Measurements from ENCODE around the gene VPS29.
"Not testable (repeated sequence)": the region's sequence is repeated elsewhere in the genome, so short reads cannot be mapped to it uniquely, and the experiment has no call there.

VPS29 gene

DNA sequence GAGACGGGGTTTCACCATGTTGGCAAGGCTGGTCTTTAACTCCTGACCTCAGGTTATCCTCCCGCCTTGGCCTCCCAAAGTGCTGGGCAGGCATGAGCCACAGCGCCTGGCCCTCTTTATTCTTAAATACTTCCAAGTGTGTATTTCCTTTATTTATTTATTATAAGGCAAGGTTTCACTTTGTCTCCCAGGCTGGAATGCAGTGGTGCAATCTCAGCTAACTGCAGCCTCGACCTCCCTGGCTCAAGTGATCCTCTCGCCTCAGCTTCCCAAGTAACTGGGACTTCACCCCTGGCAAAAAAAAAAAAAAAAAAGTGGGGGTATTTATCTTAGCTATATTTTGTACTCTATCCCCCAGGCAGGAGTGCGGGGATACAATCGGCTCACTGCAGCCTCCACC is 26.5 kb downstream of the VPS29 start:
- Mint-ChIP-seq H3K4me1 (peaks cover 11% of the 10 kb centered on the region), H3K27me3 (no peaks in the 10 kb centered on the region), H3K27ac (no peak overlapping the region), H3K36me3 (no peaks in the 10 kb centered on the region), H3K9me3 (no peaks in the 10 kb centered on the region), H3K4me3 (no peak overlapping the region)

DNA sequence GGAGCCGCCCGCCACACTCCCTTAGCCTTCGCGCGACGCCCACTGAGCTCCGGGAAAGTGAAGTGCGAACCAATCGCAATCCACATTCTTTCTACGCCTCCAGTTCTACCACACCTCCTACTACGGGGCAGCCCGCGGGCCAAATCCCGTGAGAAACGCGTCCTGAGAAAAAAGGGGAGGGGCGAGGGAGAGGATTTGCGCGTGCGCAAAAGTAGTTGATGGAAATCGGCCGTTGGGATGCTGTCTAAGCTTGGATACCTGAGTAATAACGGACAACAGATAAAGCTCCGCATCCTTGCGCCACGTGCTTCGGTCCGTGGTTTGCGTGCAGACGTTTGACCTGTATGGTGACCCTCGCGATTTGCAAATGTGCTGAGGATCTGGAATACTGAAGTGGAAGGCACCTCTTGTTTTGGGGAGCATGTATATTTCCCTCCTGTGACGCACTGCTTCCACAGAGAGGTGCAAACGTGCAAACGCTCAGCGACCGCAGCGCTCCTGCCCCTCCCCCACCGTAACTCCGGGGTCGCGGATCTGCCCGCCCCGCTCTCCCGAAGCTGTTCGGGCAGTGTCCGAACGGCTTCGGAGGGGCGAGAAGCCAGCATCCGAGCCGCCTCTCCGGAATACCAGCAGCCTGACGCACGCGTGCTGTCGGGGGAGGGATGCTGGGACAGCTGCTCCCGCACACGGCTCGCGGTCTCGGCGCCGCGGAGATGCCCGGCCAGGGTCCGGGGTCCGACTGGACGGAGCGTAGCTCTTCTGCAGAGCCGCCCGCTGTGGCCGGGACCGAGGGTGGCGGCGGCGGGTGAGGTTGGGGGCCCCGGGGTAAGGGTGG is 33.5 kb downstream of the VPS29 start, which contains the start of the genes FAM216A and GPN3:
Gene FAM216A, plus strand, starts transcription at position 632 of the 835 bp plus-strand sequence. Its CDS starts 31 bp downstream, at position 663.
Gene GPN3, minus strand, starts transcription at position 44 of the 835 bp plus-strand sequence. CDS start 54 bp downstream, outside the sequence.
- peak within 1 kb of the TSS; percentile 99 for H3K4me3 Mint-ChIP-seq
- no peaks in the 10 kb centered on the region for H3K27me3 Mint-ChIP-seq
- peaks cover 2% of the 10 kb centered on the region for H3K36me3 Mint-ChIP-seq
- H3K27ac Mint-ChIP-seq = peak within 1 kb of the TSS; percentile 99
- H3K4me1 Mint-ChIP-seq = peaks cover 53% of the 10 kb centered on the region
- no peaks in the 10 kb centered on the region for H3K9me3 Mint-ChIP-seq

DNA sequence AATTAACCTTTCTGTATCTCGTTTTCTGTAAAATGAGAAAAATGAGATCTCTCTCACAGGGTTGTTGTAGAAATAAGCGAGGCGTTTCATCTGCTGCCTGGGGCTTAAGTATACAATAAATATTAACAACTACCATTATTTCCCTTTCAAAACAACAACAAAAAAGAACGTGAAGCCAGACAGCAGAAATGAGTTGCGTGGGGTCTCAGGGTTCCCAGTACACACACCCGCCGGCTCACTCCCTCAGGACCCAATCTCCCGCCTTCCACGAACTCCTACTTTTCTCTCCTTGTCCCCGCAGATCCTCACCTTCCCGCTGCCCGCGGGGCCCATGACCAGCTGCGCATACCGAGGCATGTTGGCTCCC is 34.1 kb downstream of the VPS29 start:
- peaks cover 2% of the 10 kb centered on the region for H3K36me3 Mint-ChIP-seq
- no peaks in the 10 kb centered on the region for H3K27me3 Mint-ChIP-seq
- H3K4me3 Mint-ChIP-seq = peak overlapping the region; percentile 99
- peak overlapping the region; percentile 99 for H3K27ac Mint-ChIP-seq
- H3K9me3 Mint-ChIP-seq = no peaks in the 10 kb centered on the region
- H3K4me1 Mint-ChIP-seq = peaks cover 53% of the 10 kb centered on the region

DNA sequence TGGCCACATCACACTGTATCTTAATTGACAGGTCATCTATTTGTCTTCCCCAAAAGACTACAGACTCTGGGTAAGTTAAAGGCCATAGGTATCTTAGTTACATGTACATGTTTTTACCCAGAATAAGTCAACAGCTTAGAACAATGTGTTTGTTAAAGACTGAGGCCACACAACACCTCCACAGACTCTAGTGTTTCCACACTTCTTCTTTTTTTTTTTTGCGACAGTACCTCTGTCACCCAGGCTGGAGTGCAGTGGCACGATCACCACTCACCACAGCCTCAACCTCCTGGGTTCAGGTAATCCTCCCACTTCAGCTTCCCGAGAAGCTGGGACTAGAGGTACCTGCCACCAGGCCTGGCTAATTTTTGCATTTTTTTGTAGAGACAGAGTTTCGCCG is 35.1 kb downstream of the VPS29 start:
- Mint-ChIP-seq H3K27me3 (no peaks in the 10 kb centered on the region), H3K9me3 (no peaks in the 10 kb centered on the region), H3K27ac (no peak overlapping the region), H3K36me3 (peaks cover 5% of the 10 kb centered on the region), H3K4me1 (peaks cover 59% of the 10 kb centered on the region), H3K4me3 (peak overlapping the region; percentile 99)

DNA sequence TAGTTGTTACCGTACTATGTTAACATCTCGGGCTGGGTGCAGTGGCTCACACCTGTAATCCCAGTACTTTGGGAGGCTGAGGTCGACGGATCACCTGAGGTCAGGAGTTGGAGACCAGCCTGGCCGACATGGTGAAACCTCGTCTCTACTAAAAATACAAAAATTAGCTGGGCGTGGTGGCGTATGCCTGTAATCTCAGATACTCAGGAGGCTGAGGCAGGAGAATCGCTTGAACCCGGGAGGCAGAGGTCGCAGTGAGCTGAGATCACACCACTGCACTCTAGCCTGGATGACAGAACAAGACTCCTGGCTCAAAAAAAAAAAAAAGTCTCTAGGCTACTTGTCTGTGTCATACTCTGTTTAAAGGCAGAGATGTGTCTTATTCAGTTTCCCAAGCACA is 36.1 kb downstream of the VPS29 start:
- H3K27ac Mint-ChIP-seq, H3K4me3 Mint-ChIP-seq, H3K27me3 Mint-ChIP-seq, H3K36me3 Mint-ChIP-seq, H3K9me3 Mint-ChIP-seq: not testable (repeated sequence)
- H3K4me1 Mint-ChIP-seq = peaks cover 52% of the 10 kb centered on the region

DNA sequence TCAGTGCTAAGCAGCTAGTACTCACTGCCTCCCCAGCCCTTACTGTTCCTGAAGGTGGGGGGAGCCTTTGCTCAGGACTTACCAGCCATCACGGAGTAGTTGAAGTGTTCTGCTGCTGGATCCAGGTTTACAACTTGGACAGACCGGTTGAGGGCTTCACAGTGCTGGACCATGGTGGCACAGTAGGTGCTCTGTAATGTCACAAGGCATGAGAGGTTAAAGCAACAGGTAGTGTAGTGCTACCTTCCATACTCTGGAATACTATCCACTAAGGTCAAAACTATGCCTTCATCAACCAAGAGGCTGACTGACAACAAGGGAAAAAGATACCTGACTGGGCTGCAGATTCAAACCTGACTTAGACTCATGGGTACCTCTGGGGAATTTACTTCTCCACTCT is 36.9 kb downstream of the VPS29 start:
- Mint-ChIP-seq H3K27me3 (no peaks in the 10 kb centered on the region), H3K9me3 (no peaks in the 10 kb centered on the region), H3K27ac (no peak overlapping the region), H3K36me3 (peaks cover 6% of the 10 kb centered on the region), H3K4me1 (peaks cover 45% of the 10 kb centered on the region), H3K4me3 (no peak overlapping the region)

DNA sequence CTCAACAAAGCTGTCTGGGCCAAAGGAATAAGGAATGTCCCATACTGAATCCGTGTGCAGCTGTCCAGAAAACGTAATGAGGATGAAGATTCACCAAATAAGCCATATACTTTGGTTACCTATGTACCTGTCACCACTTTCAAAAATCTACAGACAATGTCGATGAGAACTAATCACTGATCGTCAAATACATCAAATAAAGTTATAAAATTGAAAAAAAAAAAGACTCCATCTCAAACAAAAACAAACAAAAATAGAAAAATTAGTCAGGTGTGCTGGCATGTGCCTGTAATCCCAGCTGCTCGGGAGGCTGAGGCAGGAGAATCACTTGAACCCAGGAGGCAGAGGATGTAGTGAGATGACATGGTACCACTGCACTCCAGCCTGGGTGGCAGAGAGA is 40.7 kb downstream of the VPS29 start:
- not testable (repeated sequence) for H3K27me3 Mint-ChIP-seq, H3K27ac Mint-ChIP-seq, H3K36me3 Mint-ChIP-seq, H3K9me3 Mint-ChIP-seq, H3K4me3 Mint-ChIP-seq
- peaks cover 16% of the 10 kb centered on the region for H3K4me1 Mint-ChIP-seq

DNA sequence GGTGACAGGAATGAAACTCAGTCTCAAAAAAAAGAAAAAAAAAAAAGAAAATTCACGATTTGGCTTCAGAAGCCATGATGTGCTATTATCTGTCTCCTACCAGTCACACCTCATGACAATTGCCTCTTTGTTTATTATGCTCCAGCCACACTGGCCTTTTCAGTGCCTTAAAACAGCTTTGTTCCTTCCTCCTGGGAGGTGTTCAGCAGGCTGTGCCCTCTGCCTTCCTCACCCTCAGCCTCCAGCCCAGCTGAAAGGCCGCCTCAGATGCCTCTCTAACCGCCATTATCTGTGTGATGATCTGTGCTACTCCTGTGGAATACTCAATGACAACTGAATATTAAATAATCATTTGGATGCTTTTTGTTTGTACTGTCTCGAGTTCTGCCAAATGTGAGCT is 43.2 kb downstream of the VPS29 start:
- H3K4me3 Mint-ChIP-seq = no peak overlapping the region
- no peaks in the 10 kb centered on the region for H3K27me3 Mint-ChIP-seq
- H3K9me3 Mint-ChIP-seq = no peaks in the 10 kb centered on the region
- peaks cover 7% of the 10 kb centered on the region for H3K36me3 Mint-ChIP-seq
- peaks cover 7% of the 10 kb centered on the region for H3K4me1 Mint-ChIP-seq
- peak overlapping the region; percentile 2 for H3K27ac Mint-ChIP-seq

DNA sequence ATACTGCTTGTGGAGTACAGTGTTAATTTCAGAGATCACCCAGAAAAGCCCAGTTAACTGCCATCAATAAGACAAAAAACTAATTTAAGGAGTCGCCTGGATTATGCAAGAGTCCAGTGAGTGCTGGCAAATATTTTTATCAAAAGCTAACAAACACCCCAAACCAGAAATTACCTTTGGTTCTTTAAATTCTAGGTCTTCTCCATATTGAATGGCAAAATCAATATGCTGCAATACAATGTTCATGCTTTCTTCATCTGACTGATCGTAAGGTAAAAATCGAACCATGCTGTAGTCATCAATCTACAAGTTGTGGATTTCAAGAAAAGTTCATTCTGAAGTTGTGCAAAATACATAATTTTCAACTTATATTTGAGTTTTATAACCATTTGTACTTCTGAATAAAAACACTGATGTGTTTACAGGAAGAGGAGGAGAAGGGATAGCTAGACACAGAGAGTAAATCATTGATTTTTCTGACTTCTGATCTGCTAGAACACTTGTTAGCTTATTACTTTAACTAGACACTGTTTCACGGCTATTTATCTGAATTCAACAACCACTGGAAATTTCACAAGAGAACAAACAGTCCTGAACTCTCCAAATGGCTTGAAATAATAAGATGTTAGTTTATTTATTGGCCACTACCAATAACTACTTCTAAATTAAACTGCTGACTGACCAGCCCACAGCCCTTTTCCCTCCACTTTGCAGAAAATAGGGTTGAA is 48.2 kb downstream of the VPS29 start:
- Mint-ChIP-seq H3K36me3 (peaks cover 10% of the 10 kb centered on the region), H3K4me1 (peaks cover 20% of the 10 kb centered on the region), H3K4me3 (no peak overlapping the region), H3K27me3 (no peaks in the 10 kb centered on the region), H3K27ac (no peak overlapping the region), H3K9me3 (no peaks in the 10 kb centered on the region)

DNA sequence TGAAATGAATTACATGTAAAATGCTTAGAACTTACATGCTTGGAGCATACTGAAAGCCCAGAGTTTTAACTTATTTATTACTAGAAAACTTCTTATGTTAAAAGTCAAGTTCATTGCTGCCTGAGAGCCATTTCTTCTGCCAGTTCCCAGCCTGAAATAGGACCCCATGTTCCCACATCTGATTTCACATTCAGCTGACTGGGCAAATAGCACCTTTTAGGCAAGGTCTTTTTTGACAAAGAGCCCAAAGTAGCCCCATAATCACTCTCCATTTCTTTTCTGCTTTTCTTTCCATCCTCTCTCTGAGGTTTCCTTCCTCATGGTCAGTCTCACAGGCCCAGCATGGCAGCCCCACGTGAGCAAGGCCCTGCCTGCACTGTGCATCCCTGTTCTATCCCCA is 50.6 kb downstream of the VPS29 start:
- Mint-ChIP-seq H3K4me1 (peaks cover 38% of the 10 kb centered on the region), H3K27me3 (no peaks in the 10 kb centered on the region), H3K36me3 (peaks cover 15% of the 10 kb centered on the region), H3K27ac (peak overlapping the region; percentile 70), H3K4me3 (peak overlapping the region; percentile 99), H3K9me3 (no peaks in the 10 kb centered on the region)

DNA sequence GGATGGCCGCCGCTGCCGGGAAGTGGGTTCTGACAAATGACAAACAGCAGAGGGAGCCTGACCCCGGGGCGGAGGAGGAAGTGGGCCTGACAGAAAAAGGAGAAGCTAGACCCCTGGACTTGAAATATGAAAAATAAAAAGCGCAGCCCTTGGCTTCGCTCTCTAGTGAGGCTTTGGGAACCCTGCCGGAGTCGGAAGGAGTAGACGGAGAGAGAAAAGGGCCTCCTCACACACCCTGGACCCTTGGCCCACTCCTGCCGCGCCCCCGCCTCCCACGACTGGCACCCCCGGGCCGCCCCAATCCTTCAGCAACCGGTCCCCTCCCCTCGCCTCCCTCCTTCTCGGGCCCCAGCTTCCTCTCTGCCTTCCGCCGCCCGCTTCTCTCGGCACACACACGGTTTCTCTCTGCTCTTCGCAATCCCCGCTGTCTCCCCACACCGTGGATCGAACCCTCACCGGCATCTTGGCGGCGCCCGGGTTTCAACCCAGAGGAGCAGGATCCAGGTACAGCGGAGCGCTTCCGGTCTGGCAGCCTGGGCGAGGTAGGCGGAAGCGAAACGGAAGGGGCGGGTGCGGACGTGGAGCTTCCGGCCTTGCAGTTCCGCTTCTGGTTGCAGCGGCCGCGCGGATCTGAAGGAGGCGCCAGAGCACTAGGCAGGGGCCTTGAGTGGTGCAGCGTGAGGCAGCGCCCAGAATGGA is 52.0 kb downstream of the VPS29 start, which contains the start of gene ARPC3:
Gene ARPC3, minus strand, starts transcription at position 539 of the 699 bp plus-strand sequence. Its CDS starts 77 bp downstream, at position 462.
- Mint-ChIP-seq H3K4me3 (peak within 1 kb of the TSS; percentile 99), H3K4me1 (peaks cover 44% of the 10 kb centered on the region), H3K9me3 (no peaks in the 10 kb centered on the region), H3K27me3 (no peaks in the 10 kb centered on the region), H3K36me3 (peaks cover 20% of the 10 kb centered on the region), H3K27ac (peak within 1 kb of the TSS; percentile 100)

DNA sequence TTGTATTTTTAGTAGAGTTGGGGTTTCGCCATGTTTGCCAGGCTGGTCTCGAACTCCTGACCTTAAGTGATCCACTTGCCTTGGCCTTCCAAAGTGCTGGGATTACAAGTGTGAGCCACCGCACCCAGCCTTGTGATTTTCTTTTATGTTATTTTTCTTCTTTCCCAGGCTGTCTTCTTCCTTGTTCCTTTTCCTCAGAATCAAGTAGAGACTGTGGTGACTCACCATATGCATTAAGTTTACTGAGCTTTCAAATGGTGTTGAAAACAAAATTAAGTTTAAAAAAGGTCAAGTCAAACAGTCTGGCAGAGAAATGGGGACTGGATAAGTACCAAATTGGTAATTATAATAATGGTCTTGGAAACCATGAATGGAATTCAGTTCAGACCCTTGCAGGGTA is 57.5 kb downstream of the VPS29 start:
- peak overlapping the region; percentile 68 for H3K27ac Mint-ChIP-seq
- H3K36me3 Mint-ChIP-seq = peaks cover 16% of the 10 kb centered on the region
- H3K9me3 Mint-ChIP-seq = no peaks in the 10 kb centered on the region
- no peak overlapping the region for H3K4me3 Mint-ChIP-seq
- H3K4me1 Mint-ChIP-seq = peaks cover 36% of the 10 kb centered on the region
- H3K27me3 Mint-ChIP-seq = no peaks in the 10 kb centered on the region
